ENCODE data around the gene AGAP5. TPM values are rescaled to one million over a fixed set of nuclear protein-coding genes. Genes with fewer than 3 reads are reported as not detected.

Gene AGAP5
- total and polyA plus RNA-seq, 2 of the 8 experiments (the other 6 are each of a cell fraction or from before 2014, with no cell fraction given), result 5.4 to 6.0 TPM

- Histone ChIP-seq H3K79me2 (ENCODE audit: control insufficient read depth in 1 of 2, insufficient read depth in 2 of 2, low read length in 2 of 2) (peaks cover 0 to 12% of the 10 kb centered on the region in 2 experiments; a peak in 1 of 4 replicates), H4K8ac (ENCODE audit: extremely low read depth, insufficient read depth, low read length) (no peak overlapping the region), H4K20me1 (replicated peaks in 1 of 2; ENCODE audit: control insufficient read depth in 1 of 2, insufficient read depth in 2 of 2, low read length in 2 of 2) (no peaks in the 10 kb centered on the region), H3K9me3 (ENCODE audit: insufficient read depth in 2 of 2, low read depth in 1 of 2, low read length in 1 of 2) (no peaks in the 10 kb centered on the region), H4K91ac (replicated peaks; ENCODE audit: insufficient read length, low read length) (no peak overlapping the region), H3K4me2 (ENCODE audit: insufficient read depth in 1 of 2, low read depth in 2 of 2, low read length in 2 of 2) (peak overlapping the region in 1 of 2 experiments; percentile 66; a peak in 1 of 4 replicates), H3K23ac (ENCODE audit: insufficient read length) (no peak overlapping the region), H2BK20ac (ENCODE audit: low read length) (no peak overlapping the region), H2BK120ac (replicated peaks; ENCODE audit: low read depth, low read length) (no peak overlapping the region), H3K56ac (replicated peaks; ENCODE audit: insufficient read length, low read depth, low read length) (no peak overlapping the region), H3K27me3 (replicated peaks in 1 of 4; ENCODE audit: control insufficient read depth in 3 of 4, extremely low read depth in 1 of 4, insufficient read depth in 3 of 4, low read length in 3 of 4) (no peaks in the 10 kb centered on the region), H2AK5ac (ENCODE audit: low read depth, low read length) (no peak overlapping the region), H3K27ac (ENCODE audit: low read depth, low read length) (no peak overlapping the region), H3K23me2 (ENCODE audit: low read depth, low read length) (0 out of 2 replicates have a peak, but pooled peaks cover 2% of the 10 kb centered on the region), H3K14ac (ENCODE audit: insufficient read length) (no peak overlapping the region), H3K36me3 (ENCODE audit: control insufficient read depth in 2 of 4, insufficient read depth in 4 of 4, low read length in 3 of 4) (peaks cover 0 to 17% (median 8%) of the 10 kb centered on the region in 4 experiments; a peak in 5 of 8 replicates), H3K4ac (replicated peaks; ENCODE audit: insufficient read length, low read depth, low read length) (no peak overlapping the region), H2BK5ac (ENCODE audit: low read depth, low read length) (peak overlapping the region; percentile 8; the same call in 1 of the 2 replicates), H2BK12ac (ENCODE audit: low read depth, low read length) (no peak overlapping the region), H3K4me3 (ENCODE audit: extremely low read depth in 1 of 4, insufficient read depth in 2 of 4, low read depth in 3 of 4, low read length in 4 of 4) (peak overlapping the region in 2 of 4 experiments; percentile 96 to 98; a peak in 3 of 8 replicates), H3K79me1 (ENCODE audit: low read depth, low read length) (peaks cover 4% of the 10 kb centered on the region; the same call in 1 of the 2 replicates), H3K4me1 (replicated peaks in 1 of 4; ENCODE audit: control insufficient read depth in 3 of 4, insufficient read depth in 4 of 4, low read length in 3 of 4) (no peaks in the 10 kb centered on the region), H2AFZ (ENCODE audit: low read length) (no peak overlapping the region), H2BK15ac (ENCODE audit: low read length) (no peak overlapping the region), H4K5ac (ENCODE audit: insufficient read length, low read depth, low read length) (no peak overlapping the region), H3K18ac (ENCODE audit: extremely low read depth, low read length) (no peak overlapping the region), H3K9ac (replicated peaks in 1 of 4; ENCODE audit: extremely low read depth in 1 of 4, low read depth in 3 of 4, low read length in 3 of 4) (no peak overlapping the region)
- no peak for DNase-seq (ENCODE audit: low read depth in 1 of 2, low spot score in 2 of 2)
- ChIA-PET CTCF (ENCODE audit: partially characterized antibody) (interaction anchor here (0.7 to 1.6 kb wide), 5 partner anchors 11 to 287 kb away, joined by 3 to 5 read pairs (median 3); a partner anchor contains a TSS), POLR2A (ENCODE audit: partially characterized antibody) (interaction anchor here (0.6 to 8.3 kb wide), 5 partner anchors 11 to 188 kb away, joined by 3 to 124 read pairs (median 5); partner anchors contain the start of gene SEC24C)
- WGBS, 2 experiments (ENCODE audit: extremely low coverage in 1 of 2, insufficient coverage in 1 of 2, insufficient read length in 1 of 2, insufficient replicate concordance in 2 of 2, low coverage in 1 of 2, low lambda C conversion rate in 2 of 2, missing lambda C conversion rate in 1 of 2), result 95% methylated on average over 34 of the region's 42 CpGs; no CpG with 5 or more reads in 1 of the 2 experiments
- FAIRE-seq, result no peak
These were observed 33.9 kb upstream of the AGAP5 start for GRCh38 chr10:73731588-73732375.
